ENCODE data around the gene MRAP.

- TF ChIP-seq CTCF (IDR thresholded peaks at IDR 0.05) (no peak), EZH2 (IDR thresholded peaks at IDR 0.05; ENCODE audit: borderline replicate concordance, insufficient read depth, low read depth, low read length, poor library complexity, severe bottlenecking) (no peak)
Observed at GRCh38 chr21:32329776-32330175, 31.1 kb downstream of the MRAP start.

Measured in B cell (primary cell).